OCI-LY3 (cell line): Measurements from ENCODE around the gene CAPN8.
A peak's percentile ranks its signal among the peaks of the same experiment; 100 is the strongest.

Experiments used
- EZH2phosphoT487 ChIP-seq: fragments of 200-600 bp; shearing (Covaris generic); IDR thresholded peaks from 2 replicates; pipeline ENCODE4 v1.6.1; 2018; ENCODE audit warnings: antibody characterized with exemption, mixed run types, low read depth
- TF ChIP-seq, protein P1 (sequence below): fragments of 200-600, 300-600 bp; sonication (generic); IDR thresholded peaks from 2 replicates; pipeline ENCODE4 v1.5.1; 2014; ENCODE audit warnings: antibody characterized with exemption, low read length, low read depth

DNA sequence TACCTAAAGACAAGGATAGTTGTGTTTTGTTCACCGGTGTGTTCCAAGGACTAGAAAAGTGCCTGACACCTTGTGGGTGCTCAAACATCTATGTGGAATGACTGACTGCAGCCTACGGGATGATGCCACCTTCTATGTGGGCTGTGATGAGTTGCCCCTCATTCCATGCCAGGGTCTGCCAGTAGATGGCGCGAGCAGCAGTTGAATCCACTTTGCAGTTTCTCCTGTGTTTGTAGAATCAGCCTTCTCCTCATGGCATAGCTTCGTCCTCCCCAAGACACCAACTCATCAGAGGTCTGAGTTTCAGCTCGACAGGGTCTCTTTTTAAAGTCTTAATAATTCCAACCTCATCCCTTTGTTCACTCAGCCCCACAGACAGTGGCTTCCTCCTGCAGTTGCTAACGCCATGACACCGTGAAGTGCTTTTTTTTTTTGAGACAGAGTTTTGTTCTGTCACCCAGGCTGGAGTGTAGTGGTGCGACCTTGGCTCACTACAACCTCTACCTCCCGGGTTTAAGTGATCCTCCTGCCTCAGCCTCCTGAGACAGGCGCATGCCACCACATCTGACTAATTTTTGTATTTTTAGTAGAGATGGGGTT lies 133.7 kb downstream of the CAPN8 start:
- TF ChIP-seq, protein P1, sequence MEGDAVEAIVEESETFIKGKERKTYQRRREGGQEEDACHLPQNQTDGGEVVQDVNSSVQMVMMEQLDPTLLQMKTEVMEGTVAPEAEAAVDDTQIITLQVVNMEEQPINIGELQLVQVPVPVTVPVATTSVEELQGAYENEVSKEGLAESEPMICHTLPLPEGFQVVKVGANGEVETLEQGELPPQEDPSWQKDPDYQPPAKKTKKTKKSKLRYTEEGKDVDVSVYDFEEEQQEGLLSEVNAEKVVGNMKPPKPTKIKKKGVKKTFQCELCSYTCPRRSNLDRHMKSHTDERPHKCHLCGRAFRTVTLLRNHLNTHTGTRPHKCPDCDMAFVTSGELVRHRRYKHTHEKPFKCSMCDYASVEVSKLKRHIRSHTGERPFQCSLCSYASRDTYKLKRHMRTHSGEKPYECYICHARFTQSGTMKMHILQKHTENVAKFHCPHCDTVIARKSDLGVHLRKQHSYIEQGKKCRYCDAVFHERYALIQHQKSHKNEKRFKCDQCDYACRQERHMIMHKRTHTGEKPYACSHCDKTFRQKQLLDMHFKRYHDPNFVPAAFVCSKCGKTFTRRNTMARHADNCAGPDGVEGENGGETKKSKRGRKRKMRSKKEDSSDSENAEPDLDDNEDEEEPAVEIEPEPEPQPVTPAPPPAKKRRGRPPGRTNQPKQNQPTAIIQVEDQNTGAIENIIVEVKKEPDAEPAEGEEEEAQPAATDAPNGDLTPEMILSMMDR, result peak; percentile 94
- no peak for TF ChIP-seq EZH2phosphoT487
